HUDEP-2 (cell line): Measurements from ENCODE around the gene GLT1D1.

Experiments used
- DNase-seq, 76 experiments: peaks; one replicate each; lab custom pipeline; 2025; ENCODE audit not compliant: unreplicated experiment in 76 of 76; lab: John Stamatoyannopoulos, UW

The GLT1D1 gene

DNA sequence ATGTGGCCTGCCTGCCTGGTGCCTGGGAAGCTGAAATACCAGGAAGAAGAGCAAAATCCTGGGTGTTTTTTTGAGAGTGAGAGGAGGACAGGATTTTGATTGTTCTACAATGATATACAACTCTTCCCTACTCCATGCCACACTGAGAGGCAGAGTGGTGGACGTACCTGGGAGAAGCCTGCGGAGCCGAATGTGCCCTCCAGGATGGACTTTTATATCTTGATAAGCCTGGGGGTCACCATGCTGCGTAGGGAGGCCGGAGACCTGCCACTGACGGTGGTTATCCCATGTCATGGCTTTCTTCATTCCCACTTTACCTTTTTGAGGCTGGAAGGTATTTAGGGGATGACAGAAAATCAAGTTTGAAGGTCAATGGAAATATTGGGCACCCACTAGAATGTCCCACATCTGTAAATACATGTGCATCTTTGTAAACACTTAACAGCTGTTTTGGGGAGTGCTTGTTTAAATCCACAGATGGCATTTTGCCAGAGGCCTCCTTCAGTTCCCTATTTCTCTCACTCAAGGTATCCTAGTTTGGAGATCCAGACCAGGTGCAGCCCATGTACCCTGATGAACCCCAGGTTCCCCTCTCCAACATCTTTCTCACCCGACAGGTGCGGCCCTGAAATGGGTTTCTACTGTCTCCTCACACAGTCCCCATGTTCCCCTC is 1.1 kb upstream of the GLT1D1 start:
- DNase-seq: no peak

DNA sequence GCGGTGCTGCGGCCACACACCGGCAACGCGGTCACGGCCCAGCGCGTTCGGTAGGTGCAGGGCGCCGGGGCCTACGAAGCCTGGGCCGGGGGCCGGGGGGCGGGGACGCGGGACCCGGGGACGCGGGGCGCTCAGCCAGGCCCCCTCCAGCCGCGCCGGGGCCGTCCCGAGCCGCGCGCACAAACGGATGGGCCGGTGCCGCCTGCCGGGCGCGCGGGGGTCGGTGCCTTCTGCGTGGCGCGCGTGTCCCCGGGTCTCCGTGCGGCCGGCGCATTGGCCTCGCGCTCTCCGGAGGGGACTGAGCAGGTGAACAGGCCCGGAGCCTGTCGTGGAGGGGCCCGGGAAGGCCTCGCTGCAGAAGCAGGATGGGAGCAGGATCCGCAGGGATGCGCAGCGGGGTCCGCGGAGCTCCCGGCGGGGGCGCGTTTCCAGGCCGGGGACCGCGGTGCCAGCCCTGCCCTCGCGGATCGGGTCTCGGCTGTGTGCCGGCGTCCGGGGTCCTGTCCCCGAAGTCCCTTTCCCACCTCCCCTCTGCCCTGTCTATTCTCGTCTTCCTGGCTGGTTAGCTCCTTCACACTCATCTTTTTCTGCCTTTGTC is 421 bp downstream of the GLT1D1 start:
- DNase-seq: no peak

DNA sequence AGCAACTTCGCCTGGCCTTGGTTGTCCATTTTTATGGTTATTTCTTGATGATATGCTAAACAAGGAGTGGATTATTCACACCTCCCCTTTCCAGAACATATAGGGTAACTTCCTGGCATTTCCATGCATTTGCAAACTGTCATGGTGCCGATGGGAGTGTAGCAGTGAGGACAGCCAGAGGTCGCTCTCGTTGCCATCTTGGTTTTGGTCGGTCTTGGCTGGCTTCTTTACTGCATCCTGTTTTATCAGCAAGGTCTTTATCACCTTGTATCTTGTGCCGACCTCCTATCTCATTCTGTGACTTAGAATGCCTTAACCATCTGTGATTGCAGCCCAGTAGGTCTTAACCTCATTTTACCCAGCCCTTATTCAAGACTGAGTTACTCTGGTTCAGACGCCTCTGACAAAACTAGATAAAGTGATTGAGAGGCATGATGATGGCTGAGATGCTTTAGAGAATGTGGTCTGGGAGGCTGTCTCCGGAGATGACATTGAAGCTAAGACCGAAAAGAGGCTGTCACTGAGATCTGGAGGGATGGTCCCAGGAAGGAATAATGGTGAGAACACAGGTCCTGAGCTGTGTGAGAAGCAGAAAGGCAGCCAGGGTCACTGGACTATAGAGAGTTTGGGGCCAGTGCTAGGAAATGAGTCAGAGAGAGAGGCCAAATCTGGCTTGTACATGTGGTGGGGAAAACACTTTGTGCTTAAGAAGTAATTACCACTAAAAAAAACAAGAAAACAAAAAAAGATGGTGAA is 2.9 kb downstream of the GLT1D1 start:
- DNase-seq: no peak

DNA sequence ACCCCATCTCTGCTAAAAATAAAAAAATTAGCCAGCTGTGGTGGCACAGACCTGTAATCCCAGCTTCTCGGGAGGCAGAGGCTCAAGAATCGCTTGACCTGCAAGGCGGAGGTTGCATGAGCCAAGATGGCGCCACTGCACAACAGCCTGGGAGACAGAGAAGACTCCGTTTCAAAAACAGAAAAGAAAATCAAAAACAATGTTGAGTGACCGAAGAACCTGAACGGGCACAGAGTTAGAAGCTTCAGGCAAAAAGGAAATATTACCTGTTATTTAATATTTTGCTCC is 3.5 kb downstream of the GLT1D1 start:
- DNase-seq: no peak

DNA sequence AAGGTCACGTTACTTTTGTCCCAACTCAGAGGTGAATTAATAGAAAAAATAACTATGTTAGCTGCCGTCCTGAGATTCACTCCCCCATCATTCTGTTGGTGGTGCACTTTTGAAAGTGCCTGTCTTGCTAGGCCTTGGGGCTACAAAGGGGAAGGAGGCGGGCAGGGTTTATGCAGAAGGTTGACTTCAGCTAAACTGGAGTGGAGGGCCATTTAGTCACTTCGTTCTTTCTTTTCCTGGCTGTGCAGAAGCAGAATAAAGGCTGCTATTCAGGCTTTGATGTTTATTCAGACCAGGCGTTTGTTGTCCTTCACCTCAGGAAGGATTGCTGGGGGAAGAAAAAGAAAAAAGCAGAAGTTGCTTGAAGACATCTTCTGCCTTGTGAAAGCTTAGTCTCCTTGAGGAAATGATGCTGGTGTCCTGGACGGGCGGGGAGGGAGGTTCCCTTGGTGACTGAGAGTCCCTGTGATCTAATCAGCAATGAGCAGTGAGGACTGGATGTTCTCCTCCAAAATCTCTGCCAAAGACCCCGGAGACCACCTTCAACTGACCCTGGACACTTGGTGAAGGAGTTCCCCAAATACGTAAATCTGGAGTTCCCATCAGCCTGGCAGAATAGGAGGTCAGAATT is 4.0 kb downstream of the GLT1D1 start:
- DNase-seq: no peak

DNA sequence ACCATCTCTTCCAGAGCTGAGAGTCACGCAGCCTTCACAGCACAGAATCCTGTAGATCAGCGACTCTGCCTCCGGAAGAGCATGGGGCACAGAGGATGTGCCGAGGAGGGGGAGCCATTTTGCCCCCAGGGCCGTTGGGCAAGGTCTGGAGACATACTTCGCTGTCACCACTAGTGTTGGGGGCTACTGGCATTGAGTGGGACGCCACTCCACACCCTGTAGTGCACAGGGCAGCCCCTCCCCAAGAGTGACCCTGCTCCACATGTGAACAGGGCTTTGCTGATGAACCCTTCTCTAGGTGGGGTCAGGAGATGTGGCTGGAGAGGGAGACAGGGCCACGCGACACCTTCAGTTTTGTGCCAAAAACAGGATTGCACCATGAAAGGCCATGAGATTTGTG is 6.0 kb downstream of the GLT1D1 start:
- no peak for DNase-seq

DNA sequence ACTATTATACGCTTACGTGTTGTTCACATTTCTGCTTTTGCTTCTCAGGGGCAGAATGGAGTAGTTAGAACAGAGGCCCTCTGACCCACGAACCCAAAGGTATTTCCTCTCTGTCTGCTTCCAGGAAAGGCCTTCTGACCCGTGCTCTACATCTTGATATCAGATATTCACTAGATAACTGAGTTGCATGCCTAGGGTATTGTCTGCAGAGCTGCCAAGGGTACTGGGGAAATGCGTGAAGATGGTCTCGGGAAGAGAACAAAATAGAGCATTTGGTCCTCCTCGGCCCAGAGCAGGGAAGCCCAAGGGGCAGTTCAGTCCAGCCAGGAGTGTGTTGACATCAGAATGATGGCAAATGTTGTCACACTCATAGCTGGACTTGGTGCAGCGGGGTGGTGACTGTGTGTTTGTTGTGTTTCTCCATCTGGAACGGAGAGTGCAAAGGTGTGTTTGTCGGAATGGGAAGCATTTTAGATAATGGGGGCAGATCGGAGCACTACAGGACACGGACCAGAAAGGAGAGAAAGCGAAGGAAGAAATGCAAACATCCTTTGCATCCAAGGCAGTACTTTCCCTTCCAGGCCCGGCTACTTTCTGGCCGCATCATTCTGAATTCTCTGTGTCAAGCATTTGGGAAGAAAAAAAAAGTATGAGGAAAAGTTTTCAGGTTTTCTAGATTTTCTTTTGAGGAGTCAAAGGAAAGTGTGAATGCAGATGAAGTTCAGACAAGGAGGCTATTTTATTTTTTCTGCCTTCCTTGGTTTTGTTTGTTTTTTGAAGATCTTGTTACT is 8.1 kb downstream of the GLT1D1 start:
- DNase-seq: no peak

DNA sequence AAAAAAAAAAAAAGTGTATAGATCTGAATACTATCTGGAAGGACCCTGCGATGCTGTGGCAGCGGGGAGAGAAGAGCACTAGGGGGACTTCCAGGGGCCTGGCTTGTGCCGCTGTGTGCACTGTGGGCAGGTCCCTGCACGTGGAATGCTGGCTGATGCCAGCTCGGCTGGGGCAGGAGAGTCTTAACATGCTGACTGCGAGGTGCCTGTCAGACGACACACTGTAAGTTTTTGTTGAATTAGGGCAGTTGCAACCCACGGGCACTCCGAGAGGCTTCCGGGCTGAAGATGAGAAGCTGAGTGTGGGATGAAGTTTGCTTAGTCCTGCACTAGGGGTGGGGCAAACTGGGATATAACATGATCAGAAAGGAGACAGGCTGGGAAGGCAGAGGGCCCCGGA is 10.7 kb downstream of the GLT1D1 start:
- DNase-seq: no peak

DNA sequence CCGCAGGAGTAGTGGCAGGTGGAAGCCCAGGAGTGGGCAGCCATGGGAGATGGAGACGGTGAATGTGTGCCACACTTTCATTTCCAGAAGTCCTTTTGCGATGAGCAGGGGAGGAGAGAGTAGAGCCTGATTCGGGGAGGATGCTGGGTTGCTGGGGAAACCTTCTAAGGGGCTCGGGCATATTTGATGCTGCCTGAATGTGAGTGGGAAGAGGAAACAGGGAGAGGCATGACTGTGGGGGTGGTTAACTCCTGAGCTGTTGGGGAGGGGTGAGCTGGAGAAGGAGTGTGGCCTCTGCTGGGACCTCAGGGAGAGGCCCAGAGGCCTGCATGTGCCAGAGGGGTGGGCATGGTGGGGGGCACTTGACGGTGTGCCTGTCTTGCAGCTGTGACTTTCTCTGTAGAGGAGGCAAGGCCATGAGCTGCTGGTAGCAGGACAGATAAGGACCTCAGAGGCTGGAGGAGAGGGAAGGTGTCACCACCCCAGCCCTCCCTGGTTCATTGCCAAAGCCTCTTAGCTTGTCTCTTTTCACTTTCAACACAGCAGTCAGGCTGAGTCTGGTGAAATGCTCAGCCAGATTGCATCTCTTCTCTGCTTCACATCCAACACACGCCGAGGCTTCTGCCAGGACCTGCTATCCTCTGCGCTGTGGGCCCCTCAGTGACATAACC is 11.4 kb downstream of the GLT1D1 start:
- peak in 19 of 76 experiments; percentile 0 to 46 (median 12) for DNase-seq

DNA sequence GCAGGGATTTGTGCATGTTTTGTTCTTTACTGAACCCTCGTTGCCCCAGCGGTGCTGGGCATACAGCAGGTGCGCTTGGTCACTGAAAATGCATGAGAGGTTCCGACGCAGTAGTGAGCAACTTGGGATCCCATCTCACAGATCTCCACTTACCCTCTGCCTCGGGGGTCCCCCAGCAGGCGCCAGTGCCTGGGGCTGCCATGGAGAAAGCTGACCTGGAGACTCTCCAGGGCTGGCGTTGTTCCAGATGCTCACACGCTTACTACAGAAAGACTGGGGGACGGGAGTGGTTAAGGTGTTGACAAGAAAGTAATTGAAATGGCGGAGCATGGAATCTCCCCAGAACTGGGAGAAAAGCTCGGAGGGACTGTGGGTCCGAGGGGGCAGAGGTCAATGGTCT is 14.2 kb downstream of the GLT1D1 start:
- no peak for DNase-seq

DNA sequence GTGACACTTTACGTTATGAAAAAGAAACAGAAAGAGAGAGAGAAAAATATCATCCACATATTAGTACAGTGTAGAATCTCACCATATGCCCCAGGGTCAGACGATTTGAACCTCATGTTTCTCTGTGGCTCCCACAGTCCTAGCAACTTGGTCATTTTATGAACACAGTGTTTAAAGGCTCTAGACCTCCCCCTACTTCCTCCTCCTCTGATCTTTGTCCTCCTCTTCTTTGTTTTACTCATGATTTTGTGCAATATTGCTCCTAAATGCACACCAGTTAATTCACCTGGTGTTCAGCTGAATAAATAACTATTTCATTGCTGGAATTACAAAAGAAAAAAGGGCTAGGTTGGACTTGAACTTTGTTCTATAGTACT is 18.2 kb downstream of the GLT1D1 start:
- DNase-seq: no peak

DNA sequence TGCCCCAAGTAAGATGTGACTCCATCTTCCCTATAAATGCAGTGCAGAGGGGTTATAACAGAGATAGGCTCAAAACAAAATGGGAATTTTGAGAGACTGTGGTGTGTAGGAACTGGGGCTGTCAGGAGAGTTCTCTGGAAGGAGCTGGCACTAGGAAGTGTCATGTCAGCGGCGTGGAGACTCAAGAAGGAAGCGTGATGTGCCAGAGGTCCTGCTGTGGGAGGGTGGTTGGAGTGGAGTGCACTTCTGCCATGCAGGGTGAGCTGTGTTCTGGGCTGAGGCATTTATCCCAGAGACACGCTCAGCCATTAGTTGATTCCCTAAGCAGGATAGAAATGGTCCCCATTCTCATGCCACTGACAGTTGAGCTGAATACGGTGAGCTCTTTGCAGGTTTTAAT is 19.0 kb downstream of the GLT1D1 start:
- no peak for DNase-seq

DNA sequence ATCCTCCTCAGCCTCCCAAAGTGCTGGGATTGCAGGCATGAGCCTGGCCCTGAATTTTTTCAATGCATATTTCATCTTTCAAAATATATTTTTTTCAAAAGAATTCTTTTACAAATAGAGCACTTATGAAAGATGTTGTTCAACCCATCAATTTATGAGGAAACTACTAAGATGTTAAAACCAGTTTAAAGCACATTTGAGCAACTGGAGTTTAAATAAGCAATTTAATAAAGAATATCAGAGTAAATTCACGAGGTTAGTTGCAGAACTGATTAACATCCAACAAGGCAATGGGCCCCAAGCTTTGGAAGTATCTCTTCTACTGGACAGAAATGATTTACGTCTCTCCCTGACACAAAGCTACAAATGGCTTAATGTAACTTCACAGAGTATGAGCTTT is 23.3 kb downstream of the GLT1D1 start:
- DNase-seq: no peak

DNA sequence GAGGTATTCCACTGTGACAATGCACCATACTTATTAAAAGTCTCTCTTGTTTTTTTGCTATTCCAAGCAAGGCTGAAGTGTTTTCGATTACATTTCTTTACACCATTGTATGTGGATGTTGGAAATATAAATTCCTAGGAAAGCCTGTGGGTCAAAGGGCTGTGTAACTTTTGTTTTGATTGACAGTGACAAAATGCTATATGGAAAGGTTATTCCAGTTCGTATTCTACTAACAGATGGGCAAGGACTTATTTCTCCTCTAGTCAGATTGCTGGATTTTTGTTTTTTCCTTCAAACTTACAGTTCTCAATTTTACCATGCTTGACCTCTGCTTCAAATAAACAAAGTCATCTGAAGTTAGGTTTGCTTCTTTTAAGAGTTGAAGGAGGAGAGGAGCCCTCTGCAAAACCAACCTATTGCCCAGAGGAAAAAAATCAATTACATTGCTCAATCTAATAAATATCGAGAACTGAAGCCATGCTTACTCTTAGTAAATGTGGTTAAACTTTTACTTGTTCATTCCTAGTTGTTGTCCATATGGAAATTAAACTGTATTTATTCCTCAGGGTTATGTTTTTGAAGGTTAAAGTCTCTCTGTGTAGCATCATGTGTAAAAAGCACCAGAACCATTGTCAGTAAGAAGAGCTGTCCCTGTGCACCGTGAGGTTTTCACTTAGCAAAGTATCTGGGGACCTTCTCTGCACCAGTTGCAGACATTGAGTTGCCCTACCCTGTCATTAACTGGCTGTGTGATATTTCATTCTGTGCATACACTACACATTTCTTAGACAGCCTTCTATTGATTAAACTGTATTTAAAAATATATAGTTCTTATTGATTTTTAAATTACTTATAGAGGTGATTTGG is 26.9 kb downstream of the GLT1D1 start:
- DNase-seq: no peak

DNA sequence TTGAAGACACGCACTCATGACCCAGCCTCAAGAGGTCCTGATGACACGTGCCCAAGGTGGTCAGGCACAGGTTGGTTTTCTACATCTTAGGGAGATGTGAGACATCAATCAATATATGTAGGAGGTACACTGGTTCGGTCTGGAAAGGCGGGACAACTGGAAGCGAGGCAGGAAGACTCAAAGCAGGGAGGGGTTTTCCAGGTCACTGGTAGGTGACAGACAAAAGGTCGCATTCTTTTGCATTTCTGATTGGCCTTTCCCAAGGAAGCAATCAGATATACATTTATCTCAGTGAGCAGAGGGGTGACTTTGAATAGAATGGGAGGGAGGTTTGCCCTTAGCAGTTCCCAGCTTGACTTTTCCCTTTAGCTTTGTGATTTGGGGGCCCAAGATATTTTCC is 38.6 kb downstream of the GLT1D1 start:
- no peak for DNase-seq

DNA sequence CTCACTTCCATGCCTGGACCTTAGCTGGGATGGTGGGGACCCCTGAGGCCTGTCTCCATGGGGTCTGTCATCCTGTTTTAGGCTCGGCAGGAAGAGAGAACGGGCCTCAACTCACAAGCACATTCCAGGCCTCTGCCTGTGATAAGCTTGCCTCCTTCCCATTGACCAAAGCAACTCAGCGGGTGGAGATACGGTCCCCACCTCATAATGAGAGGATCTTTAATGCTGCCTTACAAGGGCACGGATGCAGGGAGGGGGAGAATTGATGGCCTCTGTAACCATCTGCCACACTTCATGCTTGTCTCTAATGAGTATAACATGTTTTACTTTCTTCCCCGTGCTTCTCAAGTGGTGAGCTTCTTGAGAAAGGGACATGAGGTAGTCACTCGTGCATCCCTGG is 50.0 kb downstream of the GLT1D1 start:
- DNase-seq: no peak

DNA sequence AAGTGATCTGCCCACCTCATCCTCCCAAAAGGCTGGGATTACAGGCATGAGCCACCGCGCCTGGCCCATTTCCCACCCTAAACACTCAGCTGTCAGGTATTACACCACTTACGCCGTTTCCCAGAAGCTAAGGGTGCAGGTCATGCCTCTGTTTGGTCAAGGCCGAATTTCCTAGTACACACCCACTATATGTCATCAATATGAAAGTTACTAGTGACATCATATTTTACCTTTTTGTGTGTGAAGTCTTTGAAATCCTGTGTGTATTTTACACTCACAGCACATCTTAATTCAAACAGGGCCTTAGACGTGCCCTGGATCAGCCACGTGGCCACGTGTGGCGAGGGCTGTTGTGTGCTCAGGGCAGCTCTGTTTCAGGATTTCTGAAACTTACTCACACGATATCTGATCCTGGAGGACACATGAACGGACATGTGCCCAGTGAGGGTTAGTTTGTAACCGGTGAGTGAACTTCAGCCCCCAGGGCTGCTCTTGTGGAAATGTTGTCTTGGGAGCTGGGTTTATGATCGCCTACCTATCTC is 51.8 kb downstream of the GLT1D1 start:
- DNase-seq: no peak

DNA sequence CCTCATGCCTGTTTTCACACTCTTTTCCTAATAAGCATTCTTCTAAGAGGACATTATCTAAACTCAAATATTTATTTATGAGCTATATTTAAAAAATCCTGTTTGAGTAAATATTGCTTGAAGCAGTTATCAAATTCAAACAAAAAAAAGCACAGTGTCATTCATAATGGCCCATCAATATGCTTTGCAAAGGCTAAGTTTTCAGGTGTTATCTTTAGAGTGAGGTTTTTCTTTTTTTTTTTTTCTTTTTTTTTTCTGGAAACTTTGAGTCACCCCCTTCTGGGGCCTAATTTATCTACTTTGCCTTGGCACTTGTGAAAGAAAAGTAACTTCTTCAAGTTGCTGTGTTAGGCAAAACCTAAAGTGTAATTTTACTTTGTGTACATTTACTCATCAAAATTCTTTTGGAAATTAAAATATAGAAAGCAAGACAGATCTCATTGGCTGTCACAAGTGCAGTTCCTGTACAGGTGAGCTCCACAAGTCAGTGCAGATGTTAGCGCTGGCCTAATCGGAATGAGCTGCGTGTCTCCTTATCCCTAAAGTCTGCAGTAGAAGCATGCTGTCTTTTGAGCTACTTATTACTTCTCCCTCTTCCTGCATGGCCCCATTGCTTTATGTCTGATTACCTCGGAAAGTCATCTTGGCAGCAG is 53.3 kb downstream of the GLT1D1 start:
- no peak for DNase-seq

DNA sequence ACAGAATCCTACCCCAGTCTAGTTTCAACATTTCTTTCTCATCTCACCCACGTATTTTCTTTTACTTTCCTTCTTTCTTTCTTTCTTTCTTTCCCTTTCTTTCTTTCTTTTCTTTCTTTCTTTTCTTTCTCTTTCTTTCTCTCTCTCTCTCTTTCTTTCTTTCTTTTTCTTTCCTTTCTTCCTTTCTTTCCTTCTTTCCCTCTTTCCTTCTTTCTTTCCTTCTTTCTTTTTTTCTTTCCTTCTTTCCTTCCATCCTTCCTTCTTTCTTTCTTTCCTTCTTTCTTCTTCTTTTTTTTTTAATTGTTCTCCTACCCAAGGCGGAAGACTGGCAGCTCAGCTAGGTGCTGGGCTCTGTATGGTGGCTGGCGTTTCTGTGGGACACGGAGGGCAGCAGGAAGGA is 55.0 kb downstream of the GLT1D1 start:
- DNase-seq: no peak
